ENCODE measurements around the gene GNAT3.

Gene GNAT3

DNA sequence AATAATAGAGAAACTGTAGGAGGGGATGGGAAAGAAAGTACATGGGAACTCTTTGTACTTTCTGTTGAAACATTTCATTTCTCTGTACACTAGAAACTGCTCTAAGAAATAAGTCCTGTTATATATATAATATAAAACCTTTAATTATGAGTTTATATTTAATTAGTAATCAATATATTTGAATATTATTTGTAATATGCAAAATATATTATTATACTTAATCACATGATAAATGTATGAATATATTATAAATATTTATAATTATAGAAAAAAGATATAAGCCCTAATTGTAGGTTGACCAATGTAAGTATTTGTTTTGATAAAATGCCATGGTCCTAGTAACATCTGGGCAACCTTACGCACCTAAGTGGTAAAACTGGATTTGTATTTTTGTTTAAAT is 51.0 kb downstream of the GNAT3 start:
- DNase-seq, result no peak

GRCh38 chr7:80459776-80460510 is 51.9 kb downstream of the GNAT3 start:
- DNase-seq, result no peak

- DNase-seq, result no peak
Measured at GRCh38 chr7:80458822-80459725, 52.8 kb downstream of the GNAT3 start.

DNA sequence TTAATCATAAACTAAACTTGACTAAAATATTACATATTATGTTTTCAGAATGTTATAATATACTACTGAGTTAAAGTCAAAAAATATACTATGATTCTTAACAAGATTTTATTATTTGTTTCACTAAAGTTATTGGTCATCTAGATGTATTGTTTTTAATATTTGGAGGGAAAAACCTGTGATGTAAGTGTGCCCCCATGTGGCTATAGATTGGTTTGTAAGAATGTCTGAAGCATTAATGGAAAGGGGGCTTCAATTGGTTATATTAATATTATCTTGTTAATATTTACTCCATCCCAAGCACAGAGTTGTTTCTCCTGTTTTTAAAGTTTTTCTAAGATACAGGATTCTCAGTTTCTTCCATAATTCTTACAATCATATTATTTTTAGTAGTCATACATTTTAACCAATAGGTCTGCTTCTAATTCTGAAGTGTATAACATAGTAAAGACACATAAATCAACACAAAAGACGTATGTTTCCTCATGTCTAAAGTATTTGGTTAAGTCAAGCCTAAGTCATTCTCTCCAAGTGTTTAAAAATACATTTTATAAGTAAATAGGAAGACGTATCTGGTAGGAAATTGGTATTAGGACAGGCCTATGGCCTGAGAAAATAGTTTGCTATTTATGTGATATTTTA is 58.0 kb downstream of the GNAT3 start:
- no peak for DNase-seq

- no peak for DNase-seq
Measured at GRCh38 chr7:80450621-80451308, 61.1 kb downstream of the GNAT3 start.

GRCh38 chr7:80449836-80450235 is 62.0 kb downstream of the GNAT3 start:
- no peak for DNase-seq

GRCh38 chr7:80445351-80445750 is 66.5 kb downstream of the GNAT3 start:
- DNase-seq, result no peak

DNA sequence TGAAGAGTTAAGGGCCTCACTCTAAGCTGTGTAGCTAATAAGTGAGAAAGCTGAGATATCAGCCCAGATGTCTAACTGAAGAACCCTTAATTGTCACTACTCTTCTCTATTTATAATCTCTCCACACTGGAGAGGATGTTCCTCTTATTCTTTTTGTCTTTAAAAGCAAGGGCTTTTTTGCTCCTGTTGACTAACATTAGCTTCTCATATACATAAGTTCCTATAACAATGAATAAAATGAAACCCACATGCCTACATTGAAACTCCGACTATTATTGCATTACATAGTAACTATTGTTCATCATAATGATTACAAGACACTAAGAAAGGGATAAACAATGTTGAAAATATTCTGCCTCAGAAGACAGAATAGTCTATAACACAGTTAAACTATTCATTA is 67.1 kb downstream of the GNAT3 start:
- DNase-seq, result no peak

GRCh38 chr7:80443325-80443724 is 68.5 kb downstream of the GNAT3 start:
- DNase-seq, result no peak

DNA sequence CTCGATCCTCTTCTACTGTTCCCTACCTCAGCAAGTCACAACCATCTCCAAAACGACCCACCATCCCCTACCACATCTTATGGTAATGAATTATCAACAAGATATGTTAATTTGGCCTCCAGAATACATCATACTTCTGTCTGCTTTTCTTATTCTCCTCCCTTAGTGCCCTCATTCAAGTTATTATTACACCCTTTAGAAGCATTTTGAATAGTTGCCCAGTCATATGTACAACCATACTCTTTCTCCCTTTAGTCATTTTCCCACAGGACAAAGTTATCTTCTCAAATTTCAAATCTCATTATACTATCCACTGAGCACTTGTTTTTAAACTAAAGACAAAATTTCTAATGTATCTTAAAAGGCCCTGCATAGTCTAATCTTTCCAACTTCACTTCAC is 71.0 kb downstream of the GNAT3 start:
- no peak for DNase-seq

DNA sequence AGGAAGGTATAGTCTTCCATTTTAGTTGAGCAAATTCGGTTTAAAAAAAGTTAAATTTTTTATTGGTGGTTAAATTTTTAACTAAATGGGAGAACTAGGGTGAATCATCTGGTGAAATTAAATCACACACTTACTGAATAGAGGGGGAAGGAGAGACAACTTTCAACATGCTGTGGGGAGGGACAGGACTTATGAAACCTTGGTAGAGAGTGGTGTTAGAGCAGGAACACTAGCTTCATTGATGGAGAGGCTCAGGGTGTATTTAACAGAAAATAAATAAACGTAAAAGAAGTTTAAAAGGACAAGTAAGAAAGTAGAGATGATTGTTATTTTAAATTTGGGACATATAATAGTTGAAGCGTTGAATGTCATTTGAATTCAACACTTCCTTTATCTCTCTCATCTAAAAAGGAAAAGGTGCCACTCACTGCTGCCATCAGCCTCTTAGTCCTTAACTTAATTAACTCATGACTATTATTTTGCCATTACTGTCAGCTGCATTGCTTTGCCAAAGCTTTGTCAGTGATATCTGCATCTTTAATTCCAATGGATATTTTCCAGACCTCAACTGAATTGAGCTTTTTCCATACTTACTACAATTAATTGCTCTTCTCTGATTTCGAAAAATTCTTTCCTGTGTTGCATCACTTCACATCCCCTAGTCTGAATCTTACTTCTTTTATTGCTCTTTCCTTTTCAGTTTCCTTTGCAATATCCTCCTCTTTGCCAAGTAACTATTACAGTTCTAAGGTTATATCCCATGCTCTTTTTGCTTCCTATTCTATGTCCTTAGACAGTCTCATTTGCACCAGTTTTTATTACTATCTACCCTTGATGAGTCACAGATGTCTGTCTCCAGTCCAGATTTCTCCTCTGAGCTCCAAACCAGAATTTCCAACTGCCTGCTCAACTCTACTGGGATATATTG is 71.7 kb downstream of the GNAT3 start:
- no peak for DNase-seq

DNA sequence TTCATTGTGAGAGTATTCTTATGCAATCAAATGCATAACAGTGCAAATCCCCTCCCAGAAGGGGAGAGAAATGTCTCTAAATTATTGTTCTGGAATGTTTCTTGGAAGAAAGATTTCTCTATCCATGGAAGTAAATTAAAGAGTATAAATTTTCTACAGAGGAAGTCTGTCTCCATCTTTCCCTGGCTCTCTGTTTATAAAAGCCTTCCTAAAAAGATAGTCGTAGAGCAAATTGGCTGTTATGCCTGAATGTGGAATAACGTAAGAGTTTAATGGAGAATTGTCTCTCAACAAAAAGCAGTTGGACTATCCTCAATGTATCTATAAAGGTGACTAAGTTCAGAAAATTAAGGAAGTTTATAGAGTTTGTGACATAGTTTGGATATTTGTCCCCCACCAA is 76.3 kb downstream of the GNAT3 start:
- no peak for DNase-seq

DNA sequence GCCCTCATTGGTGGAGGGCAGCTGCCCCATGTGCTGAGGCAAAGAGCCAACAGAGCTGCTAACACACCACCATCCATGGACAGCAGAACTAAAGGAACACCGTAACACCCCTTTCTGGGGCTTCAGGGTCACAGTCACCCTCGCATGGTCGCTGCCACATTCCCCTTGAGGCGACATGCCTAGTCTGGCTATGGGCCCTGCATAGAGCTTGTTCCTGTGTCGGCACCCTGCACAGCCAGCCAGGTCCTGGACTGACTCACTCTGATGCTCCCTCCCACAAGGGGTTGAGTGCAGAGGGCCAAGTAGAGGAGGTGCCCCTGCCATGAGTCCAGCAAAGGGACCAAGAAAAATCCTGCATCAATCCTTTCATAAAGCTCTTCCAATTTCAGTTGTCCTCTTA is 77.8 kb downstream of the GNAT3 start:
- DNase-seq, result no peak

- DNase-seq, result no peak
Measured at GRCh38 chr7:80432166-80432565, 79.7 kb downstream of the GNAT3 start.

GRCh38 chr7:80429181-80429580 is 82.7 kb downstream of the GNAT3 start:
- DNase-seq, result no peak

- DNase-seq, result no peak
Measured at GRCh38 chr7:80428161-80429054, 83.5 kb downstream of the GNAT3 start.

- no peak for DNase-seq
Measured at GRCh38 chr7:80427218-80427617, 84.6 kb downstream of the GNAT3 start.

- no peak for DNase-seq
Measured at GRCh38 chr7:80420876-80421275, 91.0 kb downstream of the GNAT3 start.

GRCh38 chr7:80417211-80417793 is 94.6 kb downstream of the GNAT3 start:
- no peak for DNase-seq

DNA sequence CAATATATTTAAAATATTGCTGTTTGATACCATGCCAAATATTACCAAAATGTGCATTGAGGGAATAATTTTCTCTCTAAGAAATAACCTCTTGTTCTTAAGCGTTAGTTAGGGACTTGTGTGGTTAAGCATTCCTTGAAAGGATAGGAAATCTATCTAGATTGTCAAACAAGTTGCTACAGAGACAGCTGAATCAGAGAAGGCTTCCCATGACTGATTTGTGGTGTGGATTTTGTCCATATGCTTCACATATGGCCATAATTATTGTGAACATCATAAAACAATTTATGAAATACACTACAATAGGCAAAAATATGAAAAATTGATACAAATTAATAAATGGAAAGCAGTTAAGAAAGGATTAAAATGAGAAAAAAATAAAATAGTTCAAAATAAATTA is 96.3 kb downstream of the GNAT3 start:
- no peak for DNase-seq

GRCh38 chr7:80415114-80415513 is 96.8 kb downstream of the GNAT3 start:
- DNase-seq, result no peak
